ENCODE measurements around the gene SFMBT2.

The SFMBT2 gene

DNA sequence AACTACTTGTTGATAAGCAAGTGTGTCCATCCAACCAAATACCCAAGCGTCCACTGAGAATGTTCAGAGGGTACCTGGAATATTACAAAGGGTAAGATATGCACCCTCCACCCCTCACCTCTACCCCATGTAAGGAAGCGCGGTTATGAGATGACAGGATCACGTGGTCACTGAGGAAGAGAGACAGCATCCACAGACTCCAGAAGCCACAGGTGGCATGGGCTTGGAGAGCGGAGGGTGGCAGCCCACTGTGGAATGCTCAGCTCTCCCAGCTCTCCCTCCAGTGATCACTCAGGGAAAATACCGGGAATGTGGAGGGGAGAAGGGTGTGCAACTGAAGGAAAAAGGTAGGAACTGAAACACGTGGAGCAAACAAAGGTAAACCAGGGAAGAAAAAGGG lies 25.7 kb downstream of the SFMBT2 start:
- peaks cover 75% of the 10 kb centered on the region for H3K79me2 ChIP-seq (ENCODE audit: low read length)

GRCh38 chr10:7383442-7383841 lies 27.4 kb downstream of the SFMBT2 start:
- Histone ChIP-seq H3K4me3 (ENCODE audit: low read length) (no peak overlapping the region), H3K4me1 (ENCODE audit: low read length) (peaks cover 19% of the 10 kb centered on the region), H3K4me2 (ENCODE audit: low read length) (no peak overlapping the region), H3K9ac (ENCODE audit: low read length) (no peak overlapping the region), H3K27ac (ENCODE audit: low read length) (no peak overlapping the region), H3K9me3 (ENCODE audit: insufficient read depth, low read length) (no peaks in the 10 kb centered on the region), H4K20me1 (ENCODE audit: insufficient read depth, low read length) (peaks cover 17% of the 10 kb centered on the region), H3K36me3 (replicated peaks; ENCODE audit: low read depth, low read length) (peaks cover 30% of the 10 kb centered on the region), H3K27me3 (ENCODE audit: low read depth, low read length) (no peaks in the 10 kb centered on the region), H2AFZ (ENCODE audit: low read depth, low read length) (no peak overlapping the region), H3K79me2 (ENCODE audit: low read length) (peaks cover 67% of the 10 kb centered on the region)
- no peak for TF ChIP-seq EZH2phosphoT487 (IDR thresholded peaks at IDR 0.05; ENCODE audit: low read depth)
- TF ChIP-seq, protein P1, sequence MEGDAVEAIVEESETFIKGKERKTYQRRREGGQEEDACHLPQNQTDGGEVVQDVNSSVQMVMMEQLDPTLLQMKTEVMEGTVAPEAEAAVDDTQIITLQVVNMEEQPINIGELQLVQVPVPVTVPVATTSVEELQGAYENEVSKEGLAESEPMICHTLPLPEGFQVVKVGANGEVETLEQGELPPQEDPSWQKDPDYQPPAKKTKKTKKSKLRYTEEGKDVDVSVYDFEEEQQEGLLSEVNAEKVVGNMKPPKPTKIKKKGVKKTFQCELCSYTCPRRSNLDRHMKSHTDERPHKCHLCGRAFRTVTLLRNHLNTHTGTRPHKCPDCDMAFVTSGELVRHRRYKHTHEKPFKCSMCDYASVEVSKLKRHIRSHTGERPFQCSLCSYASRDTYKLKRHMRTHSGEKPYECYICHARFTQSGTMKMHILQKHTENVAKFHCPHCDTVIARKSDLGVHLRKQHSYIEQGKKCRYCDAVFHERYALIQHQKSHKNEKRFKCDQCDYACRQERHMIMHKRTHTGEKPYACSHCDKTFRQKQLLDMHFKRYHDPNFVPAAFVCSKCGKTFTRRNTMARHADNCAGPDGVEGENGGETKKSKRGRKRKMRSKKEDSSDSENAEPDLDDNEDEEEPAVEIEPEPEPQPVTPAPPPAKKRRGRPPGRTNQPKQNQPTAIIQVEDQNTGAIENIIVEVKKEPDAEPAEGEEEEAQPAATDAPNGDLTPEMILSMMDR (IDR thresholded peaks at IDR 0.05; ENCODE audit: low read depth, low read length), result no peak

More for the DNA sequence above, 25.7 kb downstream of the SFMBT2 start:
- H2AFZ ChIP-seq (ENCODE audit: low read depth, low read length), result no peak overlapping the region
- TF ChIP-seq EZH2phosphoT487 (IDR thresholded peaks at IDR 0.05; ENCODE audit: low read depth), result no peak
- TF ChIP-seq, protein P1 (IDR thresholded peaks at IDR 0.05; ENCODE audit: low read depth, low read length), result no peak
- H3K36me3 ChIP-seq (replicated peaks; ENCODE audit: low read depth, low read length), result peaks cover 17% of the 10 kb centered on the region
- peaks cover 27% of the 10 kb centered on the region for H4K20me1 ChIP-seq (ENCODE audit: insufficient read depth, low read length)
- H3K4me3 ChIP-seq (ENCODE audit: low read length), result no peak overlapping the region
- H3K9ac ChIP-seq (ENCODE audit: low read length), result no peak overlapping the region
- peaks cover 19% of the 10 kb centered on the region for H3K4me1 ChIP-seq (ENCODE audit: low read length)
- H3K9me3 ChIP-seq (ENCODE audit: insufficient read depth, low read length), result no peaks in the 10 kb centered on the region
- no peaks in the 10 kb centered on the region for H3K27me3 ChIP-seq (ENCODE audit: low read depth, low read length)
- H3K27ac ChIP-seq (ENCODE audit: low read length), result no peak overlapping the region
- H3K4me2 ChIP-seq (ENCODE audit: low read length), result no peak overlapping the region

DNA sequence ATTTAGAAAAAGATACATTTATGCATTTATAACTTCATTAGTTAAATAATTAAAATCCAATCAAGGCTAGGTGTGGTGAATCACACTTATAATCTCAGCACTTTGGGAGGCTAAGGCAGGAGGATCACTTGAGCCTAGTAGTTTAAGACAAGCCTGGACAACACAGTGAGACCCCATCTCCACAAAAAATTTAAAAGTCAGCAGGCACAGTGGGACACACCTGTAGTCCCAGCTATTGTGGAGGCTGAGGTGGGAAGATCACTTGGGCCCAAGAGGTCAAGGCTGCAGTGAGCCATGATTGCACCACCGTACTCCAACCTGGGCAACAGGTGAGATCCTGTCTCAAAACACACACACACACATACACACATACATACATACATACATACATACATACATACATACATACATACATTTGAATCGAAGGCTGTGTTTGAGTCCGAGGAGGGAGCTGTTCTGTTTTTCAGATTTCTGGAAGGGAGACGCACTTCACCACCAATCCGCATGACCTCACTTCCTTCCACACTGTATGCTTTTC lies 30.1 kb downstream of the SFMBT2 start:
- H4K20me1 ChIP-seq (ENCODE audit: insufficient read depth, low read length), result peaks cover 17% of the 10 kb centered on the region; the same call in 1 of the 2 replicates
- no peak overlapping the region for H2AFZ ChIP-seq (ENCODE audit: low read depth, low read length)
- H3K79me2 ChIP-seq (ENCODE audit: low read length), result peaks cover 45% of the 10 kb centered on the region
- H3K4me1 ChIP-seq (ENCODE audit: low read length), result peaks cover 25% of the 10 kb centered on the region
- peaks cover 43% of the 10 kb centered on the region for H3K36me3 ChIP-seq (replicated peaks; ENCODE audit: low read depth, low read length)
- no peak for TF ChIP-seq EZH2phosphoT487 (IDR thresholded peaks at IDR 0.05; ENCODE audit: low read depth)
- TF ChIP-seq, protein P1 (IDR thresholded peaks at IDR 0.05; ENCODE audit: low read depth, low read length), result no peak
- H3K4me2 ChIP-seq (ENCODE audit: low read length), result no peak overlapping the region
- no peak overlapping the region for H3K27ac ChIP-seq (ENCODE audit: low read length)
- no peaks in the 10 kb centered on the region for H3K9me3 ChIP-seq (ENCODE audit: insufficient read depth, low read length)
- H3K4me3 ChIP-seq (ENCODE audit: low read length), result no peak overlapping the region
- no peak overlapping the region for H3K9ac ChIP-seq (ENCODE audit: low read length)
- no peaks in the 10 kb centered on the region for H3K27me3 ChIP-seq (ENCODE audit: low read depth, low read length)

DNA sequence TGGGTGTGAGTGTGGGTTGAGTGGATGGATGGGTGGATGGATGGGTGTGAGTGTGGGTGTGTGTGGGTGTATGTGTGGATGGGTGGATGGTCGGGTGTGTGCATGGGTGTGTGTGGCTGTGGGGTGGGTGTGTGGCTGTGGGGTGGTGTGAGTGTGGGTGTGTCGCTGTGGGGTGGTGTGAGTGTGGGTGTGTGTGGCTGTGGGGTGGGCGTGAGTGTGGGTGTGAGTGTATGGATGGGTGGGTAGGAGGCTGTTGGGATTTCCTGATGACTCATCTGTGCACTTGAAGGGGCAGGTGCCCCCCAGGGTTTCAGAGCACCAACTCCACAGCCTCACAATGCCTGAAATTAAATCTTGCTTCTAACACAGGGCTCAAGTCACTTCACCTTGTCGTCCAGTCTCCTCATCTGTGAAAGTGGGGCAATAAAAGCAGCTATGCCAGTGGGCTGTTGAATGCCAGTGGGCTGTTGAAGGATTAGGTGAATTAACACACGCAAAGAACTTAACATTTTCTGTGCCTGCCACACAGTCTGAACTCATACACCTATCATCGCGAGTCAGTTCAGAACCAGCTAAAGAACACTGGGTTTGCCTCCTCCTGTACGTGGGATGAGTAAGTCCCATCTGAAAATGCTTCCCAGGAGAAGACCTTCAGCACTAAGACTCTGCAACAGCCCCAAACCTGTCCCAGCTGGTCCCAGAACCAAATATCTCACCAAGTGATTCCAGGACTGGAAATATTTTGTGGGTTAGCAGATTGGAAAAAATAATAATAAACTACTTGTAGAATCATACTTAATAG lies 32.0 kb downstream of the SFMBT2 start:
- TF ChIP-seq EZH2phosphoT487 (IDR thresholded peaks at IDR 0.05; ENCODE audit: low read depth), result no peak
- TF ChIP-seq, protein P1 (IDR thresholded peaks at IDR 0.05; ENCODE audit: low read depth, low read length), result no peak
- H3K36me3 ChIP-seq (replicated peaks; ENCODE audit: low read depth, low read length), result peaks cover 62% of the 10 kb centered on the region
- H2AFZ ChIP-seq (ENCODE audit: low read depth, low read length), result no peak overlapping the region
- 0 out of 2 replicates have a peak, but pooled peaks cover 9% of the 10 kb centered on the region for H4K20me1 ChIP-seq (ENCODE audit: insufficient read depth, low read length)
- H3K4me1 ChIP-seq (ENCODE audit: low read length), result peaks cover 44% of the 10 kb centered on the region
- peaks cover 51% of the 10 kb centered on the region for H3K79me2 ChIP-seq (ENCODE audit: low read length)
- peaks cover 8% of the 10 kb centered on the region; the same call in 1 of the 2 replicates for H3K9me3 ChIP-seq (ENCODE audit: insufficient read depth, low read length)
- H3K9ac ChIP-seq (ENCODE audit: low read length), result peak overlapping the region; percentile 44
- H3K27me3 ChIP-seq (ENCODE audit: low read depth, low read length), result no peaks in the 10 kb centered on the region
- H3K4me3 ChIP-seq (ENCODE audit: low read length), result peak overlapping the region; percentile 39
- peak overlapping the region; percentile 70 for H3K27ac ChIP-seq (ENCODE audit: low read length)
- peak overlapping the region; percentile 65 for H3K4me2 ChIP-seq (ENCODE audit: low read length)
